ENCODE results near the gene UGT1A7. TPM values are rescaled to one million over a fixed set of nuclear protein-coding genes. Genes with fewer than 3 reads are reported as not detected.

The UGT1A7 gene
- total RNA-seq, 4 donors from 2014 or later = 0.21 to 6.9 (median 1.6) TPM

GRCh38 chr2:233674314-233674713 is 7.4 kb upstream of the UGT1A7 start:
- no peak for DNase-seq (ENCODE audit: low spot score in 2 of 2)
- H3K4me3 ChIP-seq (ENCODE audit: low read depth, poor library complexity, severe bottlenecking) = no peak overlapping the region
- intact Hi-C loops (cut with DNase I; ENCODE audit: low total_unique reads) = no loop called here
- WGBS, 2 donors = 49 to 72% methylated on average over 1 of the region's 1 CpG
- TF ChIP-seq CTCF (IDR thresholded peaks at IDR 0.05) = no peak

- no peak overlapping the region for H3K4me3 ChIP-seq (ENCODE audit: low read depth, poor library complexity, severe bottlenecking)
- WGBS, 2 donors = 38 to 58% methylated on average over 4 of the region's 4 CpGs
- intact Hi-C loops (cut with DNase I; ENCODE audit: low total_unique reads) = no loop called here
- no peak for DNase-seq (ENCODE audit: low spot score in 2 of 2)
- TF ChIP-seq POLR2A (IDR thresholded peaks at IDR 0.05) (no peak), CTCF (IDR thresholded peaks at IDR 0.05) (no peak)
Measured at GRCh38 chr2:233674995-233675394, 6.7 kb upstream of the UGT1A7 start.

GRCh38 chr2:233676046-233676445 is 5.7 kb upstream of the UGT1A7 start:
- no peak for DNase-seq (ENCODE audit: low spot score in 2 of 2)
- 80 to 88% methylated on average over 2 of the region's 2 CpGs for WGBS, 2 donors
- intact Hi-C loops (cut with DNase I; ENCODE audit: low total_unique reads) = no loop called here
- H3K4me3 ChIP-seq (ENCODE audit: low read depth, poor library complexity, severe bottlenecking) = no peak overlapping the region
- TF ChIP-seq POLR2A (IDR thresholded peaks at IDR 0.05) (no peak), CTCF (IDR thresholded peaks at IDR 0.05) (no peak)

- DNase-seq (ENCODE audit: low spot score in 2 of 2) = no peak
- TF ChIP-seq CTCF (IDR thresholded peaks at IDR 0.05) = no peak
- TF ChIP-seq POLR2A (IDR thresholded peaks at IDR 0.05) = no peak
- 60 to 64% methylated on average over 4 of the region's 4 CpGs for WGBS, 2 donors
- no peak overlapping the region for H3K4me3 ChIP-seq (ENCODE audit: low read depth, poor library complexity, severe bottlenecking)
- intact Hi-C loops (cut with DNase I; ENCODE audit: low total_unique reads) = no loop called here
Measured at GRCh38 chr2:233679196-233679595, 2.5 kb upstream of the UGT1A7 start.

GRCh38 chr2:233680361-233681045 is 1.2 kb upstream of the UGT1A7 start:
- WGBS, 2 donors = 69 to 82% methylated on average over 4 of the region's 4 CpGs
- H3K4me3 ChIP-seq (ENCODE audit: low read depth, poor library complexity, severe bottlenecking) = no peak overlapping the region
- DNase-seq (ENCODE audit: low spot score in 2 of 2) = no peak
- intact Hi-C loops (cut with DNase I; ENCODE audit: low total_unique reads) = no loop called here
- TF ChIP-seq POLR2A (IDR thresholded peaks at IDR 0.05) = no peak
- no peak for TF ChIP-seq CTCF (IDR thresholded peaks at IDR 0.05)

- H3K4me3 ChIP-seq (ENCODE audit: low read depth, poor library complexity, severe bottlenecking) = no peak overlapping the region
- intact Hi-C loops (cut with DNase I; ENCODE audit: low total_unique reads) = no loop called here
- TF ChIP-seq CTCF (IDR thresholded peaks at IDR 0.05) (no peak), POLR2A (IDR thresholded peaks at IDR 0.05) (no peak)
- WGBS, 2 donors = 69 to 78% methylated on average over 1 of the region's 1 CpG
- DNase-seq (ENCODE audit: low spot score in 2 of 2) = no peak
Measured at GRCh38 chr2:233684640-233685039, 2.9 kb downstream of the UGT1A7 start.
